DOHH2 (cell line): ENCODE measurements around the gene KCTD16.

Experiments
- CTCF ChIP-seq: fragments of 200-600 bp; sonication (generic); IDR thresholded peaks from one replicate; pipeline ENCODE4 v1.5.1; 2014; ENCODE audit warnings: antibody characterized with exemption, mild to moderate bottlenecking, low read depth, low read length; ENCODE audit not compliant: poor library complexity, severe bottlenecking
- EZH2phosphoT487 ChIP-seq: fragments of 200-600 bp; sonication (generic); IDR thresholded peaks from 2 replicates; pipeline ENCODE4 v1.6.1; 2017; ENCODE audit warnings: borderline replicate concordance, mild to moderate bottlenecking, antibody characterized with exemption, low read length, moderate library complexity, mixed read lengths

- TF ChIP-seq CTCF (no peak), EZH2phosphoT487 (no peak)
These were observed 198.3 kb downstream of the KCTD16 start for GRCh38 chr5:144369006-144369405.
